Suprapubic skin (tissue), 4 donors: ENCODE data around the gene STAB2.

Source experiments
- POLR2A ChIP-seq, 2 donors: fragments of 450-650 bp; IDR thresholded peaks; one replicate each; pipeline ENCODE4 v1.6.1; 2017; ENCODE audit warnings: antibody characterized with exemption in 2 of 2, mild to moderate bottlenecking in 2 of 2, moderate library complexity in 2 of 2
- POLR2AphosphoS5 ChIP-seq, 3 donors: sonication (generic); formaldehyde crosslinking; IDR thresholded peaks; one replicate each; pipeline ENCODE4 v1.6.1; 2017; ENCODE audit warnings: antibody characterized with exemption in 3 of 3
- TF ChIP-seq, protein P1 (sequence below), 2 donors: fragments of 200-600 bp in 1 of 2; fragments of 450-650 bp in 1 of 2; sonication (generic) in 1 of 2; IDR thresholded peaks; one replicate each; pipeline ENCODE4 v1.5.1; 2016 to 2019; ENCODE audit warnings: antibody characterized with exemption in 2 of 2, mild to moderate bottlenecking in 1 of 2, moderate library complexity in 1 of 2

- TF ChIP-seq, protein P1, sequence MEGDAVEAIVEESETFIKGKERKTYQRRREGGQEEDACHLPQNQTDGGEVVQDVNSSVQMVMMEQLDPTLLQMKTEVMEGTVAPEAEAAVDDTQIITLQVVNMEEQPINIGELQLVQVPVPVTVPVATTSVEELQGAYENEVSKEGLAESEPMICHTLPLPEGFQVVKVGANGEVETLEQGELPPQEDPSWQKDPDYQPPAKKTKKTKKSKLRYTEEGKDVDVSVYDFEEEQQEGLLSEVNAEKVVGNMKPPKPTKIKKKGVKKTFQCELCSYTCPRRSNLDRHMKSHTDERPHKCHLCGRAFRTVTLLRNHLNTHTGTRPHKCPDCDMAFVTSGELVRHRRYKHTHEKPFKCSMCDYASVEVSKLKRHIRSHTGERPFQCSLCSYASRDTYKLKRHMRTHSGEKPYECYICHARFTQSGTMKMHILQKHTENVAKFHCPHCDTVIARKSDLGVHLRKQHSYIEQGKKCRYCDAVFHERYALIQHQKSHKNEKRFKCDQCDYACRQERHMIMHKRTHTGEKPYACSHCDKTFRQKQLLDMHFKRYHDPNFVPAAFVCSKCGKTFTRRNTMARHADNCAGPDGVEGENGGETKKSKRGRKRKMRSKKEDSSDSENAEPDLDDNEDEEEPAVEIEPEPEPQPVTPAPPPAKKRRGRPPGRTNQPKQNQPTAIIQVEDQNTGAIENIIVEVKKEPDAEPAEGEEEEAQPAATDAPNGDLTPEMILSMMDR (IDR thresholded peaks at IDR 0.05), result no peak
- TF ChIP-seq POLR2AphosphoS5 (IDR thresholded peaks at IDR 0.05) (no peak), POLR2A (IDR thresholded peaks at IDR 0.05) (no peak)
Observed at GRCh38 chr12:103586132-103586531, 941 bp upstream of the STAB2 start.
